Mesendoderm (in vitro differentiated cells): ENCODE results near the gene SAMD14.
A peak's percentile ranks its signal among the peaks of the same experiment; 100 is the strongest.

Experiments used
- DNase-seq: peaks from one replicate; pipeline ENCODE4 v3.0.0; 2013
- H2AK5ac ChIP-seq: 2 replicates; pipeline ENCODE4 v1.6.1; 2013; ENCODE audit warnings: low read length, inconsistent platforms
- H2BK120ac ChIP-seq: 2 replicates; pipeline ENCODE4 v1.6.1; 2013; ENCODE audit warnings: low read depth, mild to moderate bottlenecking, low read length, moderate library complexity, mixed read lengths
- H2BK15ac ChIP-seq: replicated peaks from 2 replicates; pipeline ENCODE4 v1.6.1; 2013; ENCODE audit warnings: low read depth, mild to moderate bottlenecking, moderate library complexity
- H2BK5ac ChIP-seq: 2 replicates; pipeline ENCODE4 v1.6.1; 2013; ENCODE audit warnings: low read length, inconsistent platforms
- H3K18ac ChIP-seq: 2 replicates; pipeline ENCODE4 v1.6.1; 2013; ENCODE audit warnings: mild to moderate bottlenecking, low read length, mixed read lengths
- H3K23ac ChIP-seq: one replicate; pipeline ENCODE4 v1.6.1; 2013; ENCODE audit warnings: low read length
- H3K27ac ChIP-seq: 2 replicates; pipeline ENCODE4 v1.5.1; 2013; ENCODE audit warnings: low read depth, mild to moderate bottlenecking, inconsistent platforms, low read length, moderate library complexity
- H3K27me3 ChIP-seq: 2 replicates; pipeline ENCODE4 v1.6.1; 2013; ENCODE audit warnings: low read length, control low read depth, mild to moderate bottlenecking, inconsistent platforms; ENCODE audit not compliant: insufficient read depth, poor library complexity
- H3K36me3 ChIP-seq: 2 replicates; pipeline ENCODE4 v1.6.1; 2013; ENCODE audit warnings: low read length, inconsistent platforms; ENCODE audit not compliant: control insufficient read depth, insufficient read depth
- H3K4ac ChIP-seq: one replicate; pipeline ENCODE4 v1.6.1; 2013; ENCODE audit warnings: low read depth, mild to moderate bottlenecking, low read length, moderate library complexity
- H3K4me1 ChIP-seq: 2 replicates; pipeline ENCODE4 v1.6.1; 2013; ENCODE audit warnings: low read depth, low read length, inconsistent platforms; ENCODE audit not compliant: control insufficient read depth
- H3K4me2 ChIP-seq: 2 replicates; pipeline ENCODE4 v1.6.1; 2013; ENCODE audit warnings: low read length
- H3K4me3 ChIP-seq: 2 replicates; pipeline ENCODE4 v1.5.1; 2013; ENCODE audit warnings: mild to moderate bottlenecking, low read length
- H3K56ac ChIP-seq: one replicate; pipeline ENCODE4 v1.6.1; 2013; ENCODE audit warnings: low read length
- H3K79me1 ChIP-seq: 2 replicates; pipeline ENCODE4 v1.6.1; 2013; ENCODE audit warnings: low read length, inconsistent platforms
- H3K79me2 ChIP-seq: 2 replicates; pipeline ENCODE4 v1.6.1; 2013; ENCODE audit warnings: mild to moderate bottlenecking, low read length; ENCODE audit not compliant: control insufficient read depth, insufficient read depth
- H3K9ac ChIP-seq: 2 replicates; pipeline ENCODE4 v1.6.1; 2013; ENCODE audit warnings: low read length, inconsistent platforms
- H4K5ac ChIP-seq: one replicate; pipeline ENCODE4 v1.6.1; 2013; ENCODE audit warnings: low read length
- H4K8ac ChIP-seq: one replicate; pipeline ENCODE4 v1.6.1; 2013; ENCODE audit warnings: low read depth, mild to moderate bottlenecking, control low read depth, low read length, moderate library complexity
- WGBS: extraction: QIAGEN DNeasy Blood & Tissue Kit; methylation state at CpG from one replicate; pipeline ENCODE4 v1.1.7; 2013; ENCODE audit warnings: low lambda C conversion rate, missing lambda C conversion rate; ENCODE audit not compliant: insufficient coverage; ENCODE audit errors: extremely low coverage; 5-methylcytosine and 5-hydroxymethylcytosine counted together

SAMD14 gene

GRCh38 chr17:50144355-50144754, 14.4 kb upstream of the SAMD14 start:
- Histone ChIP-seq H3K36me3 (peaks cover 9% of the 10 kb centered on the region), H3K4me1 (peaks cover 9% of the 10 kb centered on the region), H3K4me3 (no peak overlapping the region), H3K56ac (no peak overlapping the region), H3K18ac (no peak overlapping the region), H3K27ac (no peak overlapping the region), H2BK5ac (no peak overlapping the region), H4K5ac (no peak overlapping the region), H3K79me1 (peaks cover 9% of the 10 kb centered on the region), H3K79me2 (peaks cover 6% of the 10 kb centered on the region), H3K27me3 (no peaks in the 10 kb centered on the region), H4K8ac (no peak overlapping the region), H3K4ac (no peak overlapping the region), H2AK5ac (no peak overlapping the region), H2BK15ac (no peak overlapping the region), H3K9ac (no peak overlapping the region), H2BK120ac (no peak overlapping the region), H3K4me2 (no peak overlapping the region), H3K23ac (no peak overlapping the region)
- no CpG with 5 or more reads among the region's 6 CpGs for WGBS
- no peak for DNase-seq

DNA sequence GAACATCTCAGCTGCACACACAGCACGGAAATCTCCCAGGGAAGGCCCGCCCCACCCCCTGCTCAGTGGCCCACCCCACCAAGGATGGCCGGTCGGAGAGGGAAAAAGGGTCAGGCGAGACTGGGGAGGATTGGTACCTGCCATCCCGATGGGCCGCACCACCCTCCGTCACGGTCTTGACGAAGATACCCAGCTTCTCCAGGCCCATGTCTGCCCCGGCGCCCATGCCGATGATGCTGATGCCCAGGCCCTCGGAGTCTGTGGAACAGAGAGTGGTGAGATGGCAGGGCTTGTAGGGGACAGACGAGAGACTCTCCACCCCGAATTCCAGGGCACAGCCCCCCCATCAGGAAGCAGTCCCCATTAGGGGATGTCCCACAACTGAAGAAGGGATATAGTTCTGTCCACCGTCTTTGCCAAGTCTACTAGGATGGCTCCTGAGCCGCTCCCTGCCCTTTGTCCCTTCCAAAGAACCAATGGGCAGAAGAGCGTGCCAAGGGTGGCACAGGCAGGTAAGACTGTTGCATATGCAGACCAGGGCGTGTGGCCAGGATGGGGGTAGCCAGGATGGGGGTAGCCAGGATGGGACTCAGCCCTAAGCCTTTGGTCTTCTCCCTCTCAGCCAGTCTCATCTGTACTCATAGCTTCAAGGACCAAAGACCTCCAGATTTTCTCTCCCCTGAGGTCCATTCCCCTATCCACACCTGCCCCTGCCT, 13.7 kb upstream of the SAMD14 start:
- Histone ChIP-seq H3K79me1 (peaks cover 9% of the 10 kb centered on the region), H3K4me2 (no peak overlapping the region), H3K4me1 (peaks cover 9% of the 10 kb centered on the region), H3K27ac (no peak overlapping the region), H3K56ac (no peak overlapping the region), H3K27me3 (no peaks in the 10 kb centered on the region), H3K4ac (no peak overlapping the region), H2BK120ac (no peak overlapping the region), H3K23ac (no peak overlapping the region), H2BK15ac (no peak overlapping the region), H3K36me3 (peaks cover 11% of the 10 kb centered on the region), H4K8ac (no peak overlapping the region), H3K79me2 (peaks cover 6% of the 10 kb centered on the region), H3K4me3 (no peak overlapping the region), H3K18ac (no peak overlapping the region), H2BK5ac (no peak overlapping the region), H3K9ac (no peak overlapping the region), H4K5ac (no peak overlapping the region), H2AK5ac (no peak overlapping the region)
- WGBS: no CpG with 5 or more reads among the region's 20 CpGs
- no peak for DNase-seq

DNA sequence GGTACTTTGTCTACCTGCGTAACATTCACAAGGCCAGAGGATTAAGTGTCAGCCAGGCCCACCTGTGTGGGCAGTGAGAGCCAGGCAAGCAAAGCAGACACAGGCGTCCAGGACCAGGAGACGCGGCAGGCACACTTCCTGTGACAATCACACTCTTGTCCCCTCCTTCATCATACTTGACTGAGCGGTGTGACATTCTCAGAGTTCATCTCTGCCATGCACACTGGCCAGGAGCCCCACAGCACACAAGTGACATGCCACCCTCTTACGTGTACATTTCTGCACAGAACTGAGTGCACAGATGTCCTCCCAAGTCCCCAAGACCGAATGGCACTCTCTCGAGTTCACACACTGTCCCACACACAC, 11.8 kb upstream of the SAMD14 start:
- Histone ChIP-seq H2BK120ac (no peak overlapping the region), H3K27ac (no peak overlapping the region), H3K36me3 (peaks cover 16% of the 10 kb centered on the region), H3K18ac (no peak overlapping the region), H2BK15ac (no peak overlapping the region), H3K56ac (no peak overlapping the region), H3K23ac (no peak overlapping the region), H3K4me1 (peaks cover 4% of the 10 kb centered on the region), H3K4me2 (no peak overlapping the region), H4K5ac (no peak overlapping the region), H3K4ac (no peak overlapping the region), H3K79me2 (peaks cover 2% of the 10 kb centered on the region), H3K79me1 (peaks cover 5% of the 10 kb centered on the region), H2AK5ac (no peak overlapping the region), H3K9ac (no peak overlapping the region), H3K27me3 (no peaks in the 10 kb centered on the region), H2BK5ac (no peak overlapping the region), H4K8ac (no peak overlapping the region), H3K4me3 (no peak overlapping the region)
- WGBS: no CpG with 5 or more reads among the region's 8 CpGs
- no peak for DNase-seq

DNA sequence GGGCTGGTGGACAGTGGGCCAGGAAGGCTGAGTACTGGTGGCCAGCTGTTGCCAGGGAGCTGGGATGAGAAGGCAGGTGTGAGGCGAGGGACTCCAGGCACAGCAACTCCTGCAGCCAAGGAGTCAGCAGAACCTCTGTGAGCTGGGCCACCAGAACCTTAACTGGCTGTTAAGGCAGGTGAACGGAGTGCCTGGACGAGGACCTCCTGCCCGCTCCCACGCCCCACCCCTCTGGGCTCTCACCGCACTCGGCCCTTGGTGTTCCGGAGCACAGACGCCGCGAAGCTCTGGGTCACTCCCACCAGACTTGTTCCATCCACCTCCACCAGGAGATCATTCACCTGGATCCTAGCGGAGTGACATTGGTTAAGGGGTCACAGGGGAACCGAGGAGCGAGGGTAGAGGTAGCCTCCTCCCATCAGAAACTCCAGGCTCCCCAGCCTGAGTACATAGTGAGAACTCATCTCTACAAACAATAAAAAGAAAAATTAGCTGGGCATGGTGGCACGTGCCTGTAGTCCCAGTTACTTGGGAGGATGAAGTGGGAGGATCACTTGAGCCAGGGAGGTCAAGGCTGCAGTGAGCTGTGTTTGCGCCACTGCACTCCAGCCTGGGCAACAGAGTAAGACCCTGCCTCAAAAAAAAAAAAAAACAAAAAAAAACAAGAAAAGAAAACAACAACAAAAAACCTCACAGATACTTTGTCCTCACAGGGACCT, 11.2 kb upstream of the SAMD14 start:
- no peak overlapping the region for H3K4me3 ChIP-seq
- H4K8ac ChIP-seq: no peak overlapping the region
- no peak overlapping the region for H3K9ac ChIP-seq
- no peak overlapping the region for H2BK5ac ChIP-seq
- H3K4me1 ChIP-seq: peaks cover 4% of the 10 kb centered on the region
- H3K4me2 ChIP-seq: no peak overlapping the region
- no peak overlapping the region for H2BK120ac ChIP-seq
- no peak overlapping the region for H2BK15ac ChIP-seq
- H3K79me1 ChIP-seq: no peaks in the 10 kb centered on the region
- H3K27ac ChIP-seq: no peak overlapping the region
- H3K56ac ChIP-seq: peak overlapping the region; percentile 67
- no peaks in the 10 kb centered on the region for H3K79me2 ChIP-seq
- no CpG with 5 or more reads among the region's 16 CpGs for WGBS
- no peaks in the 10 kb centered on the region for H3K27me3 ChIP-seq
- no peak overlapping the region for H3K18ac ChIP-seq
- no peak overlapping the region for H2AK5ac ChIP-seq
- H3K36me3 ChIP-seq: peaks cover 16% of the 10 kb centered on the region
- no peak for DNase-seq
- H3K23ac ChIP-seq: no peak overlapping the region
- no peak overlapping the region for H4K5ac ChIP-seq
- H3K4ac ChIP-seq: no peak overlapping the region

GRCh38 chr17:50139950-50140885, 10.3 kb upstream of the SAMD14 start:
- no peak overlapping the region for H3K27ac ChIP-seq
- no peak overlapping the region for H4K5ac ChIP-seq
- no peak overlapping the region for H3K4me3 ChIP-seq
- H3K4ac ChIP-seq: no peak overlapping the region
- no peak overlapping the region for H3K9ac ChIP-seq
- no peak overlapping the region for H4K8ac ChIP-seq
- H2BK15ac ChIP-seq: no peak overlapping the region
- H3K36me3 ChIP-seq: peaks cover 16% of the 10 kb centered on the region
- H3K18ac ChIP-seq: no peak overlapping the region
- no CpG with 5 or more reads among the region's 19 CpGs for WGBS
- no peak overlapping the region for H3K4me2 ChIP-seq
- H2BK5ac ChIP-seq: no peak overlapping the region
- H3K79me1 ChIP-seq: no peaks in the 10 kb centered on the region
- peaks cover 4% of the 10 kb centered on the region for H3K4me1 ChIP-seq
- H3K23ac ChIP-seq: no peak overlapping the region
- peak; percentile 94 for DNase-seq
- H2AK5ac ChIP-seq: no peak overlapping the region
- H2BK120ac ChIP-seq: no peak overlapping the region
- H3K79me2 ChIP-seq: no peaks in the 10 kb centered on the region
- no peaks in the 10 kb centered on the region for H3K27me3 ChIP-seq
- H3K56ac ChIP-seq: peak overlapping the region; percentile 67
